RWPE1 (cell line): ENCODE results near the gene CNNM4.

Experiments used
- CTCF ChIA-PET: fragments of 350-600 bp; sonication (Branson Sonifier 250); formaldehyde crosslinking; extraction: SDS; loops from one replicate; lab custom pipeline; 2021; lab: Yijun Ruan, JAX
- POLR2A ChIA-PET: fragments of 400-600 bp; formaldehyde crosslinking; extraction: SDS; loops from one replicate; lab custom pipeline; 2020; ENCODE audit warnings: antibody characterized with exemption; ENCODE audit not compliant: low non-redundant PET; lab: Yijun Ruan, JAX
- DNase-seq: peaks from one replicate; pipeline ENCODE4 v3.0.0; 2012; ENCODE audit warnings: low spot score
- H3K27ac ChIP-seq: fragments of 450-650 bp; 2 replicates; pipeline ENCODE4 v1.5.1; 2017
- CTCF ChIP-seq: fragments of 450-650 bp; conservative IDR thresholded peaks from 2 replicates; pipeline ENCODE4 v1.5.1; 2017; ENCODE audit warnings: low read depth, mild to moderate bottlenecking

Gene CNNM4

DNA sequence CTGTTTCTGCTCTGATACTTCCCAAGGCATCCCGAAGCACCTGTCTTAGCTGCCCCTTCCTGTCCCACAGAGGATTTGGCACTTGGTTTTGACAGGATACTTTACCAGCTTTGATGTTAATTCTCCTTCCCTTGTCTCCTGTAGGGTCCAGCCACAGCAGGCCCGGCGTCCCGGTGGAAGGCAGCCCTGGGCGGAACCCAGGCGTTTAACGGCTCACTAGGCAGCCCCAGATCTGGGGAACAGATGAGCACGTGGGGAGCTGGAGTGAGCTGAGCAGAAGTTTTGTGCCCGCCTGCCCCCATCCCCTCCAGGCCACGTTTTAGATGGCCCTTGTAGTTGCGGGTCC is 71.7 kb downstream of the CNNM4 start:
- H3K27ac ChIP-seq: peak overlapping the region; percentile 70
- POLR2A ChIA-PET: interaction anchor here (0.6 kb wide), 2 partner anchors 11 to 41 kb away, joined by 3 to 4 read pairs; no protein-coding TSS in a partner anchor

GRCh38 chr2:96832754-96833507 is 72.2 kb downstream of the CNNM4 start:
- H3K27ac ChIP-seq: peak overlapping the region; percentile 70
- TF ChIP-seq CTCF: no peak
- ChIA-PET CTCF (interaction anchor here (0.7 kb wide), 1 partner anchor 404 kb away, joined by 5 read pairs; no protein-coding TSS in a partner anchor), POLR2A (interaction anchor here (0.6 to 0.8 kb wide), 2 partner anchors 9 to 10 kb away, joined by 3 read pairs; no protein-coding TSS in a partner anchor)
- DNase-seq: peak; percentile 83

More for the DNA sequence above, 71.7 kb downstream of the CNNM4 start:
- CTCF ChIA-PET: no interaction called here
- no peak for TF ChIP-seq CTCF
- no peak for DNase-seq

DNA sequence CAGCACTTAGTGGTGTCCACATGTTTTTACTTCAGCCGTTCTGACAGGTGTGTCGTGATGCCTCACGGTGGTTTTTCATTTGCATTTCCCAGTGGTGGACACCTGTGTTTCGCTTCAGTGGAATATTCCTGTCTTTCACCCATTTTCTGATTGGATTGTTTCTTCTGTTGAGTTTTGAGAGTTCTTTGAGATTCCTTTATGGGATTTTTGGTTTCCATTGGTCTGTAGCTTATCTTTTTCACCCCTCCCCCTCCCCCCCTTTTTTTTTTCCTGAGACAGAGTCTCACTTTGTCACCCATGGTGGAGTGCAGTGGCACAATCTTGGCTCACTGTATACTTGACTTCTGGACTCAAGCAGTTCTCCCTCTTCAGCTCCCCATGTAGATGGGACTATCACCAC is 75.1 kb downstream of the CNNM4 start:
- no peak for DNase-seq
- ChIA-PET POLR2A (no interaction called here), CTCF (interaction anchor here (0.6 to 1.1 kb wide), 3 partner anchors 19 to 115 kb away, joined by 3 to 6 read pairs (median 3); partner anchors contain the start of gene CNNM3)
- TF ChIP-seq CTCF: no peak
- H3K27ac ChIP-seq: no peak overlapping the region

DNA sequence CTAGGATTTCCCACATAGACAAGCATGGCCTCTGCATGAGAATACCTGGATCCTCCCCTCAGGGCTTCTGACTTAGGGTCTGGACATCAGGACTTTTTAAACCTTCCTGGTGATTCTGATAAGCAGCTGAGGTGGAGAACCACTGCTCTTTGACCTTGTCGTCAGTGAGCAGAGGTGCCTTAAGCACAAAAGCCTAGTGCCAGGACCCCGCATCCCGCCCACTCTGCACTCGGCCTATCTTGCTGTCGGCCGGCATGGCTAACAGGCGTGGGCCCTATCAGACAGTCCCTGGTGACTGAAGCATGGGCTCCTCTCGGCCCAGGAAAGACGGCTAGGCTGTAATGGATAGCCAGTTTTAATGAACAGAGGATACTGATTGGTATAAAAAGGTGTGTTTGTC is 76.9 kb downstream of the CNNM4 start:
- POLR2A ChIA-PET: no interaction called here
- no peak overlapping the region for H3K27ac ChIP-seq
- CTCF ChIA-PET: interaction anchor here (0.5 to 0.6 kb wide), 2 partner anchors 11 to 23 kb away, joined by 3 read pairs; no protein-coding TSS in a partner anchor

DNA sequence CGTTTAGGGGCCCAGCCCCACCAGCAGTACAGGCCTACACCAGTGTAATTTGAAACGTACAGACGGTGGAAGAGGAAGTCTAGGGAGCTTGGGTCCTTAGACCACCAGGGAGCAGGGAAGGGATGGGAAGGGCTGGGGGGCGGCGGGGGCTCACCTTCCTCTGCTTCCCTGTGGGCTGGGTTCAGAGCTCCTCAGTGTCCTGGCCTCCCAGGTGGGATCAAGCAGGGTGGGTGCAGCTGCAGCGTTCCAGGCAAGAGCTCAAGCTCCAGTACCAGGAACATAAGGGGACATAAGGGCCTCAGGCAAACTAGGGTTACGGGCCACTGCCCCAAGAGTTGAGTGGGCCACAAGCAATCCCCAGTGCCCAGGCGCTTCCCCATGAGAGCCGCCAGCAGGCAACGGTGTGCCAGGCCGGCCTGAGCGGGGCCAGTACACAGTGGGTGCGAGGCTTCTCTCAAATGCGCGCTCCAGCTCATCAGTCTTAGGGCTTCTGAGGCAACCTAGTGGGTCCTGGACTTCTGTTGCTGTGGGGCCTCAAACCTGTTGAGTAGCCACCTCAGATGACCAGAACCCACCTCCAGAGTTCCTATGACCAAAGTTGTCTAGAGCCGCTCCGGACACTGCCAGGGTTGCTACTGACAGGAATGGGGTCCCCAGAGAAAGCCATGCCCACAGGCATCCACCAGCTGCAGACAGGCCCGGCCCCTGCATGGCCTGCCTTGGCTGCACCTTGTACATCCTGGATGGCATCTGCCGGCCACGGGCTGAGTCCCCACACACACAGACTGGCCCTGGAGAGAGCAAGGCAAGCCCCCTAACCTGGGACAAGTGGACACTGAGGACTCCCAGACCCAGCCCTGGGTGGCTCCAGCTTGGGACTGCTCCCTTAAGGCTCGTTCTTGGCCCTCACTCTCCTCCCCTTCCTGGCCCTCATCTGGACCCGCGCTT is 77.9 kb downstream of the CNNM4 start:
- no peak for DNase-seq
- TF ChIP-seq CTCF: no peak
- POLR2A ChIA-PET: interaction anchor here (0.6 kb wide), 1 partner anchor 19 kb away, joined by 3 read pairs; the partner anchor contains the start of gene ANKRD39
- H3K27ac ChIP-seq: peak overlapping the region; percentile 21; the same call in 1 of the 2 replicates
- CTCF ChIA-PET: interaction anchor here (0.6 kb wide), 2 partner anchors 24 to 44 kb away, joined by 3 read pairs; no protein-coding TSS in a partner anchor

More for the DNA sequence above, 76.9 kb downstream of the CNNM4 start:
- TF ChIP-seq CTCF: no peak
- DNase-seq: no peak
